ENCODE results near the gene MVB12B.

- TF ChIP-seq, protein P1, sequence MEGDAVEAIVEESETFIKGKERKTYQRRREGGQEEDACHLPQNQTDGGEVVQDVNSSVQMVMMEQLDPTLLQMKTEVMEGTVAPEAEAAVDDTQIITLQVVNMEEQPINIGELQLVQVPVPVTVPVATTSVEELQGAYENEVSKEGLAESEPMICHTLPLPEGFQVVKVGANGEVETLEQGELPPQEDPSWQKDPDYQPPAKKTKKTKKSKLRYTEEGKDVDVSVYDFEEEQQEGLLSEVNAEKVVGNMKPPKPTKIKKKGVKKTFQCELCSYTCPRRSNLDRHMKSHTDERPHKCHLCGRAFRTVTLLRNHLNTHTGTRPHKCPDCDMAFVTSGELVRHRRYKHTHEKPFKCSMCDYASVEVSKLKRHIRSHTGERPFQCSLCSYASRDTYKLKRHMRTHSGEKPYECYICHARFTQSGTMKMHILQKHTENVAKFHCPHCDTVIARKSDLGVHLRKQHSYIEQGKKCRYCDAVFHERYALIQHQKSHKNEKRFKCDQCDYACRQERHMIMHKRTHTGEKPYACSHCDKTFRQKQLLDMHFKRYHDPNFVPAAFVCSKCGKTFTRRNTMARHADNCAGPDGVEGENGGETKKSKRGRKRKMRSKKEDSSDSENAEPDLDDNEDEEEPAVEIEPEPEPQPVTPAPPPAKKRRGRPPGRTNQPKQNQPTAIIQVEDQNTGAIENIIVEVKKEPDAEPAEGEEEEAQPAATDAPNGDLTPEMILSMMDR (IDR thresholded peaks at IDR 0.05) = no peak
- no peak for TF ChIP-seq POLR2A (IDR thresholded peaks at IDR 0.05)
Observed at GRCh38 chr9:126502417-126503332, 176.0 kb downstream of the MVB12B start.
